Frontal cortex (tissue), 4 donors: ENCODE results near the gene IL34. TPM values are rescaled to one million over a fixed set of nuclear protein-coding genes. Genes with fewer than 3 reads are reported as not detected.
"Not testable (repeated sequence)": the region's sequence is repeated elsewhere in the genome, so short reads cannot be mapped to it uniquely, and the experiment has no call there.

Source experiments
- DNase-seq, 2 donors: peaks; one replicate each; pipeline ENCODE4 v3.0.0; 2012; ENCODE audit warnings: low spot score in 2 of 2
- FAIRE-seq: peaks from 2 replicates; lab custom pipeline; 2012; peaks lifted over from hg19 to GRCh38; lab: Jason Lieb, UNC
- total RNA-seq: library from RNA; depleted of rRNA; stranded (reverse); fragments of >200 nt; gene quantifications from one replicate; pipeline ENCODE4 v1.2.3, GENCODE V29; 2014
- donor health status: control.
- donor health status: control.
- donor health status: control.

IL34 gene
- total RNA-seq, 1 donor from 2014 or later: 1.6 TPM

DNA sequence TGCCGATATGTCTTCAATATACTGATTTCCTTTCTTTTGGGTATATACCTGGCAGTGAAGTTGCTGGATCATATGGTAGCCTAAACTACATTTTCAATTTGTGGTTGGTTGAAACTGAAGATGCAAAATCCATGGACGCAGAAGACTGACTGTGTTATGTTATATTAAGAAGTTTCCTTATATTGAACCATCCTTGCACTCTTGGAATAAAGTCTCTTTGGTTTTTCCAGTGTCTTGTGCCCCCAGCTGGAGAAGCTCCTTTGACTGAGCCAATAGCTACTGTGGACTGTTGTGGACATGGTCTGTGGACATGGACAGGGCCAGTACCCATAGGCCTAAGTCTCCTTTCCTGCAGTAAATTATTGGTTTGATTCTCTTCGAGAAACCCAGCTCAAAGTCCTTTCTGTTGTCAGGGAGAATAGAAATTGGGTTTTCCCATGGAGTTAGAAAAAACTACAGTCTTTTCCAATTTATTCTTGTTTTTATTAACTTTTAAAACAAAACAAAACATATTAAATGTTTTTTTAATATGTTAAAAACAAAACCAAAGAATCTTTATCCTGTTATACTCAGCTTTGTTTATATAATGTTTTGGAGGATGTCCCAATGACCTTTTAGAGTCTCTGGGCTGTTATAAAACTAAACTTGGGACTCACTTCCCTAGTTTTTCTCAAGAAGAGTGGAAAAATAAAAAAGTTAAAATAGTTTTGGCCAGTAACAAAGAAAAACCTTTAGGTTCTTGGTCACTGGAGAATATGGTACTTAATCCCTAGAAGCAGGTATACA, 15.2 kb upstream of the IL34 start:
- DNase-seq (no peak), FAIRE-seq (no peak)

GRCh38 chr16:70632273-70632672, 14.1 kb upstream of the IL34 start:
- FAIRE-seq (no peak), DNase-seq (no peak)

GRCh38 chr16:70633617-70634016, 12.7 kb upstream of the IL34 start:
- DNase-seq, FAIRE-seq: not testable (repeated sequence)

DNA sequence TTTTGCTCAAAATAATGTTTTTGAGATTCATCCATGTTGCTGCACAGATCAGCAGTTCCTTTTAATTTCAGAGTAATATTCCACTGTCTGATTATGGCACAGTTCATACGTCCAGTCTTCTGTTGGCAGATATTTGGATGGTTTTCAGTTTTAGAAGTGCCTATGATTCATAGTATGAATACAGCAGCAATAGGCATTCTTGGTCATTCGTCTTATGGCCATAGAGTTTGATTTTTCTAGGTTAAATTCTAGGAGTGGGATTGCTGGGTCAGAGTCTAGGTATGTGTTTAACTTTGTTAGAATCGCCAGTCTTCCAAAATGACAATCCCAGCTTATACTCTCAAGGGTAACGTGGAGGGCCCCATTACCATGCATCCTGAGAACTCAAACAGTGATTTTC, 11.5 kb upstream of the IL34 start:
- no peak for FAIRE-seq

DNA sequence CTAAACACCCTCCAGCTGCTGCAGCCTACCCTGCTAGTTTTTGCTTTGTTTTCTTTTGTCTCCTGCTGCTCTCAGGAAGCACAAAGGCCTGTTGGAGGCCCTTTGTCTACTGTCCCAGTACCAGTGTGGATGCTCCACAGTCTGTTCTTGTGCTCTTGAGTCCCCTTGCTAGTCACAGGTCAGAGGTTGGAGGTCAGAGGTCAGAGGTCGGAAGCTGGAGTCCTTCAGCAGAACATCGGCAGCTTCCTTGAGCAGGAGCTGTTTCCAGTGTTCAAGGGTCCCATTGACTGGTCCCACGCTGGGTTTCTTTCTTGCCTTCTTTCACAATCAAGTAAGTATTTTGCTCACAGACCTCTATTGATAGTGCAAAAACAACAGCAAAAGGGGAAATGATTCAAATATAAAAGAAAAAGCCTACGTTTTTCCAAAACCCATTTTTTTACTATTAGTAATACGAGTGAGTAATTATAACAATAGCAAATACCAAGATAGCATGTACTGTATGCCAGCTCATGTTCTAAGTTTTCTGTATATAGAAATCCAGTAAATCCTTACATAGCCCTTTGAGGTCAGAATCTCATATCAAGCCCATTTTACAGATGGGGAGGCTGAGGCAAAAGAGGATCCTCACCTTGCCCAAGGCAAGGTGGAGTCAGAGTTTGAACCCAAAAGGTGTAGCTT, 10.9 kb upstream of the IL34 start:
- DNase-seq (no peak), FAIRE-seq (no peak)

More for the DNA sequence above, 11.5 kb upstream of the IL34 start:
- no peak for DNase-seq

DNA sequence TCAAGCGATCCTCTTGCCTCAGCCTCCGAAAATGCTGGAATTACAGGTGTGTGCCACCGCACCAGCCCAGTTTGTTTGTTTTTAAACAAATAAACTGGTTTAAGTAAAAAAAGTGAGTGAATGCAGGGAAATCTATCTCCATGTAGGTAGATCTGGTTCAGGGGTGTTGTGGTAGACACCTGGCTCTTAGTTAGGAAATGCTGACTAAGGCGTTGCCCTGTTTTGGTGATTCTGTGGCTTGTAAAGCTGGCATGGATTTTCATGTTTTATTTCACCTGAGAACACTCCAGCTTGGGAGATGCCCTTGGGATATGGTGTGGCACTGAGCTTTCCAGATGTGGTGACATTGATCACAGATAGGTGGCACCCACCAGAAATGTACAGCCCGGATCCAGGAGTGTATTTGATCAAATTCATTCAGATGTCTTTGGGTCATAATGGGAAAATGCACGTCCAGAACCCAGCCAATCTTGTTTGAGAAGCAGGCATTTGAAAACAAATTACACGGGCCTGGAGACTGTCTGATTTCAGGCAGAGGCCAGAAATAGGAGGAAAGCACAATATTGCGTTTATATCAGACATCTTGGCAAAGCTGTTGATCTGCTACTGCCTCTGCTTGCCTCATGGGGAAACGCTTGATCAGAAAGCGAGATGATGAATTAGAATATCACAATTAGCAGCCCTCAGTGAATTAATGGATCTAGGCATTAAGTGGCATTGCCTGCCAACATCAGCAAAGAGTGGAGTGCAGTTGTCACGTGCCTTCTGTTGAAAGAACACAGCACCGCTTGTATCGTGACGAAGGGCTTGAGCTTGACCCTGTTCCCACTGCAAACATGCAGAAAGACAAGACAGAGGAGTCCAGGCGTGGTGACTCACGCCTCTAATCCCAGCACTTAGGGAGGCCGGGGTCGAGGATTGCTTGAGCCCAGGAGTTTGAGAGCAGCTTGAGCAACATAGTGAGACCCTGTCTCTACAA, 7.3 kb upstream of the IL34 start:
- FAIRE-seq: no peak
- DNase-seq: no peak

DNA sequence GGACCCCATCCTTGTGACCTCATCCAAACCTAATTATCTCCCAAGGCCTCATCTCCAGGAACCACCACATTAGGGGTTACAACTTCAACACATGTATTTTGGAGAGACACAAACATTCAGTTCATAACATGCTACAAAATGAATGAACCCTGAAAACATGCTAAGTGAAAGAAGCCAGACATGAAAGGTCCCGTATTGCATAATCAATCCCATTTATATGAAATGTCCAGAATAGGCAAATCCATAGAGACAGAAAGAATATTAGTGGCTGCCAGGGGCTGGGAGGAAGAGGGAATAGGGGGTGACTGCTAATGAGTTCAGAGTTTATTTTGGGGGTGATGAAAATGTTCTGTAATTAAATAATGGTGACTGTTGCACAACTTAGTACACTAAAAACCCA, 3.7 kb upstream of the IL34 start:
- DNase-seq (no peak), FAIRE-seq (no peak)

DNA sequence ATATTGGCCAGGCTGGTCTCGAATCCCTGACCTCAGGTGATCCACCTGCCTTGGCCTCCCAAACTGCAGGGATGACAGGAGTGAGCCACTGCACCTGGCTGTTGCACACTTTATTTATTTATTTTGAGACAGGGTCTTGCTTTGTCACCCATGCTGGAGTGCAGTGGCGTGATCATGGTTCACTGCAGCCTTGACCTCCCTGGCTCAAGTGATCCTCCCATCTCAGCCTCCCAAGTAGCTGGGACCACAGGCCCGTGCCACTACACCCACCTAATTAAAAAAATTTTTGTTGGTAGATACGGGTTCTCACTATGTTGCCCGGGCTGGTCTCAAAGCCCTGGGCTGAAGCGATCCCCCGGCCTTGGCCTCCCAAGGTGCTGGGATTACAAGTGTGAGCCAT, 3.1 kb upstream of the IL34 start:
- not testable (repeated sequence) for DNase-seq, FAIRE-seq

GRCh38 chr16:70644763-70645597, 1.4 kb upstream of the IL34 start:
- FAIRE-seq (no peak), DNase-seq (no peak)

- DNase-seq: no peak
- FAIRE-seq: no peak
Observed at GRCh38 chr16:70647441-70648359, 1.3 kb downstream of the IL34 start.

DNA sequence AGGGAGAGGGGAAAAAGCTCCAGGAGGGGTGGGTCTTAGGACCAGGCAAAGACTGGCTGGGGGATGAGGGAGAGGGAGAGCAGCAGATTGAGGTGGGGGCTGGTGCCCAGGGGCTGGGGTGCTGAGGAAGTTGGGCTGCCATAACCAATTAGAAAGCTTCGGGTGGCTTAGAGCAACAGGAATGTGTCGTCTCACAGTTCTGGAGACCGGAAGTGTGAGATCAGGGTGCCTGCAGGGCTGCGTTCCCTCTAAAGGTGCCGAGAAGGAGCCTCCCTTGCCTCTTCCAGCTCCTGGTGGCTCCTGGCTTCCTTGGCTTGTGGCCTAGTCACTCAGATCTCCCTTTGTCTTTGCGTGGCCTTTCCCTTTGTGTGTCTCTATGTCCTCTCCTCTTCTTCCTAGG, 2.2 kb downstream of the IL34 start:
- FAIRE-seq (no peak), DNase-seq (no peak)

- DNase-seq: no peak
- no peak for FAIRE-seq
Observed at GRCh38 chr16:70649300-70649699, 2.9 kb downstream of the IL34 start.

GRCh38 chr16:70650216-70650615, 3.9 kb downstream of the IL34 start:
- DNase-seq: no peak
- no peak for FAIRE-seq

- FAIRE-seq: no peak
- no peak for DNase-seq
Observed at GRCh38 chr16:70651524-70651923, 5.2 kb downstream of the IL34 start.

- FAIRE-seq (no peak), DNase-seq (no peak)
Observed at GRCh38 chr16:70652322-70652721, 6.0 kb downstream of the IL34 start.

DNA sequence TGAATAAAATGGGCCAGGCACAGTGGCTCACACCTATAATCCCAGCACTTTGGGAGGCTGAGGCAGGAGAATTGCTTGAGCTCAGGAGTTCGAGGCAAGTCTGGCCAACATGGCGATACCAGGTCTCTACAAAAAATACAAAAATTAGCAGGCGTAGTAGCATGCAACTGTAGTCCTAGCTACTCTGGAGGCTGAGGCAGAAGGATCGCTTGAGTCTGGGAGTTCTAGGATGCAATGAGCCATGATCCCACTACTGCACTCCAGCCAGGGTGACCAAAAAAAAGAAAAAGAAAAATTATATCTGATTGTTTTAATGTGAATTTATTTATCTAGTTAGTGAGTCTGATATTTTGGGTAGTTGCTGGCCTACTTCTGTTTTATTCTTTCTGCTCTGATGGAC, 7.0 kb downstream of the IL34 start:
- FAIRE-seq (no peak), DNase-seq (no peak)

GRCh38 chr16:70653809-70654771, 7.7 kb downstream of the IL34 start:
- peak; percentile 81 for FAIRE-seq
- peak in 1 of 2 donors; percentile 67 for DNase-seq
